HG03159 (cell line): ENCODE data around the gene C2orf74.
A peak's percentile ranks its signal among the peaks of the same experiment; 100 is the strongest.
"Not testable (repeated sequence)": the region's sequence is repeated elsewhere in the genome, so short reads cannot be mapped to it uniquely, and the experiment has no call there.

Source experiments
- ATAC-seq: cut with Tn5 transposase; IDR thresholded peaks from one replicate; pipeline ENCODE4 v1.9.1; 2021; ENCODE audit warnings: mild to moderate bottlenecking, moderate library complexity; ENCODE audit not compliant: unreplicated experiment

C2orf74 gene

GRCh38 chr2:61161888-61162287 is at the start of gene C2orf74:
C2orf74 (plus strand) TSS chr2:61162188; CDS start chr2:61162515, 327 bp downstream.
- ATAC-seq, result no peak

GRCh38 chr2:61114147-61114546 is 47.8 kb upstream of the C2orf74 start:
- no peak for ATAC-seq

DNA sequence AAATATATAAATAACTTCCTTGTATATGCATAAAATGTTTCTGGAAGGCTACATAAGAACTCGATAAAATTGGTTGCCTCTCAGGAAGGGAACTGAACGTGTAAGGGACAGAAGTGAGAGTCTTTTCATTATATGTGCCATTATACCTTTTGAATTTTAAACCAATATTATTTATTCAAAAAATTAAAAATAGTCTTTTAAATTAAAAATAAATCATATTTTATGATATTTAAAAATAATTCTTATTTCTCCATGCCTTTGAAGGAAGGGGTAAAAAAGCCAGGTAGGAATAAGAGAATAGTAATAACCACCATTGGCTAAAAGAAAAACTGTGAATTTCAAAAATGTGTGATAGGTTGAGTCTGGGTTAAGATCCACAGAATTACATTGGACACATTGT is 45.7 kb upstream of the C2orf74 start:
- no peak for ATAC-seq

DNA sequence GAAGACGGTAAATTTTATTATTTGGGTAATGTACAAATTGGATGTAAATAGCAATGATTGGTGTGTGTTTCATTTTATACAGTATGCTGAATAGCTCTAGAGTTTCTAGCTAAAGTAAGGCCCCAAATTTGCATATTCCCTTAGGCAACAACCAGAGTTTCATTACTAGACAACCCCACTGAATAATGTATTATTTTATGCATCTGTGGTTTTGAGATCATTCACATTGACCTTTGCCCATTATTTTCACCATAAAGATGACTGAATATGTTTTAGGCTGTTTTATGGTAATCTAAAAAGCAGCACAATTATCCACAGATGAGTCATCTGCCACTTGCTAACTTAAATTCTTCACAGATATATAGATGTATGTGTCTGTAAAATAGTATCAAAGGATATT is 44.5 kb upstream of the C2orf74 start:
- ATAC-seq, result no peak

- no peak for ATAC-seq
Measured at GRCh38 chr2:61125123-61125710, 36.8 kb upstream of the C2orf74 start.

DNA sequence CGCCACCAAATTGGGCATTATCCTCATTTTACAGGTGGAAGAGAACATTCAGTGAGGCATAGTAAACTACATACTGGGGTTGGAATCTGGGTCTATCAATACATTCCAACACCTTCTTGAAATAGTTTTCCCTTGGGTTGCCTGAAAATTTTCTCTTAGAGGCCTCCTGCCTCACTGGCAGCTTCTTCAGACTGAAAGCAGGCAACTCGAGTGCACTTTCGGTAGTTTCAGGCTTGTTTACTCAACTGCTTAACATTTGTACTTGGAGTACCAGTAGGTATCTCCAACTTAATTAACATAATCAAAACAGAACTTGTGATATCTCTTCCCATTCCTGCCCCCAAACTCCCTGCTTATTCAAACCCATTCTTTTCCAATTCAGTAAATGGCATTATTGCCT is 36.2 kb upstream of the C2orf74 start:
- ATAC-seq, result no peak

DNA sequence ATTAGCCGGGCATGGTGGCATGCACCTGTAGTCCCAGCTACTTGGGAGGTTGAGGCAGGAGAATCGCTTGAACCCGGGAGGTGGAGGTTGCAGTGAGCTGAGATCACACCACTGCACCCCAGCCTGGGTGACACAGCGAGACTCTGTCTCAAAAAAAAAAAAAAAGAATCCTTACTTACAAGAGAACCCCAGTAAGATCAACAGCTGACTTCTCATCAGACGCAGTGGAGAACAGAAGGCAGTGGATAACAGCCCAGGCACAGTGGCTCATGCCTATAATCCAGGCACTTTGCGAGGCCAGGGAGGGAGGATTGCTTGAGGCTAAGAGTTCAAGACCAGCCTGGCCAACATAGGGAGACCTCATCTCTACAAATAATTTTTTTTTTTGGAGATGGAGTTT is 33.9 kb upstream of the C2orf74 start:
- not testable (repeated sequence) for ATAC-seq

- no peak for ATAC-seq
Measured at GRCh38 chr2:61134141-61134540, 27.8 kb upstream of the C2orf74 start.

- ATAC-seq, result no peak
Measured at GRCh38 chr2:61135510-61135909, 26.5 kb upstream of the C2orf74 start.

DNA sequence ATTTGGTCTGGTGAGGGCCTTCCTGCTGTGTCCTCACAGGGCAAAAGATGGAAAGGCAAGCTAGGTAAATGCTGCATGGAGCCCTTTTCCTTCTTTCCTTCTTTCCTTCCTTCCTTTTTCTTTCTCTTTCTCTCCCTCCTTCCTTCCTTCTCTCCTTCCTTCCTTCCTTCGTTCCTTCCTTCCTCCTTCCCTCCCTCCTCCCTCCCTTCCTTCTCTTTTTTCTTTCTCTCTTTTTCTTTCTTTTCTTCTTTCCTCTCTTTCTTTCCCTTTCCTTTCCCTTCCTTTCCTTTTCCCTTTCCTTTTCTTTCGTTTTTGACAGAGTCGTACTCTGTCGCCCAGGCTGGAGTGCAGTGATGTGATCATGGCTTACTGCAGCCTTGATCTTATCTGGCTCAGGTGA is 23.1 kb upstream of the C2orf74 start:
- ATAC-seq, result no peak

DNA sequence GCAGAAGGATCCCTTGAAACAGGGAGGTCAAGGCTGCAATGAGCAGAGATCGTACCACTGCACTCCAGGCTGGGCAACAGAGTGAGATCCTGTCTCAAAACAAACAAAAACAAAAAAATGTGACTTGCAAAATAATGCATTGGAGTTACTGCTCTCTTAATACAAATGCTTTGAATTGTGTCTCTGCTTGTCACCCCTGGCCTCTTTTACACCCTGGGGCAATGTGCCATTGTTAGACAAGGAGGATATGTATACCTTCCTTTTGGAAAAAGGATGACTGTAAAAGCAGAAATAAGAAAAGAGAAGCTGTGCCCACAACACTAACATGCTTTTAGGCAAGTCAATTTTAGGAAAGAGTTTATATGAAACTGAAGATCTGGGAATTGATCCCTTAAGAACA is 20.8 kb upstream of the C2orf74 start:
- ATAC-seq, result no peak

- peak; percentile 89 for ATAC-seq
Measured at GRCh38 chr2:61144697-61145268, 17.2 kb upstream of the C2orf74 start.

DNA sequence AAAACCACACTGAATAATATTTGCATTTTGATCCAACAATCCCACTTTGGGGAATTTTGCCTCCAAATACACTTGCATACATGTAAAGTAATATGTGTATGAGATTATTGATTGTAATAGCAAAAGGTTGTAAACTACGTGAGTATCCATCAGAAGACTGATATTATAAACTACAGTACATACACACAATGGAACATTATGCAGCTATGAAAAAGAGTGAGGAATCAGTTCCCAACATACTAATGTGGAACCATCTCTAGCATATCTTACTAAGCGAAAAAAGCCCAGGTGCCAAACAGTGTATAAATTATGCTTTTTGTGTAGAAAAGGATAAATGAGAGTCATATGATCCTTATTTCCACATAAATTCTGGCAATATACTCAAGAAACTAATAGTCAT is 16.0 kb upstream of the C2orf74 start:
- ATAC-seq, result no peak

DNA sequence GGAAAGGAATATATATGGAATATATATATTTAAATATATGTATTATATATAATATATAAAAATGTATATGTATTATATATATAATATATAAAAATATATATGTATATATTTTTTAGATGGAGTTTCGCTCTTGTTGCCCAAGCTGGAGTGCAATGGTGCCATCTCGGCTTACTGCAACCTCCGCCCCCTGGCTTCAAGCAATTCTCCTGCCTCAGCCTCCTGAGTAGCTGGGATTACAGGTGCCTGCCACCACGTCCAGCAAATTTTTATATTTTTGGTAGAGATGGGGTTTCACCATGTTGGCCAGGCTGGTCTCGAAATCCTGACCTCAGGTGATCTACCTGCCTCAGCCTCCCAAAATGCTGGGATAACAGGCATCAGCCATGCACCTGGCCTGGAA is 13.9 kb upstream of the C2orf74 start:
- not testable (repeated sequence) for ATAC-seq

- no peak for ATAC-seq
Measured at GRCh38 chr2:61149074-61149473, 12.9 kb upstream of the C2orf74 start.

GRCh38 chr2:61151436-61151835 is 10.6 kb upstream of the C2orf74 start:
- ATAC-seq, result no peak

GRCh38 chr2:61157371-61158003 is 4.5 kb upstream of the C2orf74 start:
- no peak for ATAC-seq

GRCh38 chr2:61158356-61158955 is 3.5 kb upstream of the C2orf74 start:
- ATAC-seq, result no peak

DNA sequence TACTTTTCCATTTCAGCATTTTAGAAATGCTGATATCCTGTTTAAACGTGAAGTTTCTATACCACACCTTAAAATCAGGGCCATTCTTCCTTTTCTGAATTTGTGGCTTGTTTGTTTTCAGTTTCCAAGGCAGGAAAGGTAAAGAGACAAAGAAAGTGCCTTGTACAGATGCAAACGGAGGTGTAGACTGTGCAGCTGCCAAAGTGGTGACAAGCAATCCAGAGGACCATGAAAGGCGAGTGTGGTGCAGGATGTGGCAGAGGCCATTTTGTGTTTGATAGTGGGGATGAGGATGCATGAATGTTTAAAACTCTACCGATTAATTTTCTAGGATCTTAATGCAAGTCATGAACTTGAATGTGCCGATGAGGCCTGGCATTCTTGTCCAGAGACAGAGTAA is 733 bp downstream of the C2orf74 start:
- ATAC-seq, result no peak

- not testable (repeated sequence) for ATAC-seq
Measured at GRCh38 chr2:61165082-61165481, 3.1 kb downstream of the C2orf74 start.

- ATAC-seq, result no peak
Measured at GRCh38 chr2:61165946-61166345, 4.0 kb downstream of the C2orf74 start.

GRCh38 chr2:61167579-61167978 is 5.6 kb downstream of the C2orf74 start:
- ATAC-seq, result no peak
